Measurements from ENCODE around the gene TDG.

The TDG gene

DNA sequence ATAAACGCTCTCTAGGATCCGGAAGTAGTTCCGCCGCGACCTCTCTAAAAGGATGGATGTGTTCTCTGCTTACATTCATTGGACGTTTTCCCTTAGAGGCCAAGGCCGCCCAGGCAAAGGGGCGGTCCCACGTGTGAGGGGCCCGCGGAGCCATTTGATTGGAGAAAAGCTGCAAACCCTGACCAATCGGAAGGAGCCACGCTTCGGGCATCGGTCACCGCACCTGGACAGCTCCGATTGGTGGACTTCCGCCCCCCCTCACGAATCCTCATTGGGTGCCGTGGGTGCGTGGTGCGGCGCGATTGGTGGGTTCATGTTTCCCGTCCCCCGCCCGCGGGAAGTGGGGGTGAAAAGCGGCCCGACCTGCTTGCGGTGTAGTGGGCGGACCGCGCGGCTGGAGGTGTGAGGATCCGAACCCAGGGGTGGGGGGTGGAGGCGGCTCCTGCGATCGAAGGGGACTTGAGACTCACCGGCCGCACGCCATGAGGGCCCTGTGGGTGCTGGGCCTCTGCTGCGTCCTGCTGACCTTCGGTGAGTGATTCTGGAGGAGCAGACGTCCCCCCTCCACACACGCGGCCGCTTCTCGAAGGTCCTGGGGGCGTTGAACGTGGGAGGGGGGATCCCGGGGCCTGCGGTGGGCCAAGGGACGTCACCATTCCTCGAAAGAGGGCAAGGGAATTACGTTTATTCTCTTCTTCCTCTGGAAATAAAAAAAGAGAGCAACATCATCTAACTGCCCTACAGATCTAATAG lies 35.5 kb upstream of the TDG start, which contains the start of gene HSP90B1:
HSP90B1 (plus strand) TSS at position 377 of the 753 bp plus-strand sequence; CDS start at position 483, 106 bp downstream.
- Histone ChIP-seq H3K79me2 (ENCODE audit: low read length) (peaks cover 55% of the 10 kb centered on the region), H3K4me2 (ENCODE audit: low read length) (peak within 1 kb of the TSS; percentile 84), H2AFZ (ENCODE audit: low read depth, low read length) (peak within 1 kb of the TSS; percentile 91; the same call in 1 of the 2 replicates), H3K27me3 (ENCODE audit: low read depth, low read length) (no peaks in the 10 kb centered on the region), H3K4me3 (ENCODE audit: low read length) (peak within 1 kb of the TSS; percentile 87), H3K27ac (ENCODE audit: low read length) (peak within 1 kb of the TSS; percentile 96), H3K9ac (ENCODE audit: low read length) (peak within 1 kb of the TSS; percentile 98), H3K36me3 (replicated peaks; ENCODE audit: low read depth, low read length) (peaks cover 46% of the 10 kb centered on the region), H3K9me3 (ENCODE audit: insufficient read depth, low read length) (no peaks in the 10 kb centered on the region), H4K20me1 (ENCODE audit: insufficient read depth, low read length) (peaks cover 43% of the 10 kb centered on the region), H3K4me1 (ENCODE audit: low read length) (peaks cover 66% of the 10 kb centered on the region)
- no peak for TF ChIP-seq EZH2phosphoT487 (IDR thresholded peaks at IDR 0.05; ENCODE audit: low read depth)
- TF ChIP-seq, protein P1, sequence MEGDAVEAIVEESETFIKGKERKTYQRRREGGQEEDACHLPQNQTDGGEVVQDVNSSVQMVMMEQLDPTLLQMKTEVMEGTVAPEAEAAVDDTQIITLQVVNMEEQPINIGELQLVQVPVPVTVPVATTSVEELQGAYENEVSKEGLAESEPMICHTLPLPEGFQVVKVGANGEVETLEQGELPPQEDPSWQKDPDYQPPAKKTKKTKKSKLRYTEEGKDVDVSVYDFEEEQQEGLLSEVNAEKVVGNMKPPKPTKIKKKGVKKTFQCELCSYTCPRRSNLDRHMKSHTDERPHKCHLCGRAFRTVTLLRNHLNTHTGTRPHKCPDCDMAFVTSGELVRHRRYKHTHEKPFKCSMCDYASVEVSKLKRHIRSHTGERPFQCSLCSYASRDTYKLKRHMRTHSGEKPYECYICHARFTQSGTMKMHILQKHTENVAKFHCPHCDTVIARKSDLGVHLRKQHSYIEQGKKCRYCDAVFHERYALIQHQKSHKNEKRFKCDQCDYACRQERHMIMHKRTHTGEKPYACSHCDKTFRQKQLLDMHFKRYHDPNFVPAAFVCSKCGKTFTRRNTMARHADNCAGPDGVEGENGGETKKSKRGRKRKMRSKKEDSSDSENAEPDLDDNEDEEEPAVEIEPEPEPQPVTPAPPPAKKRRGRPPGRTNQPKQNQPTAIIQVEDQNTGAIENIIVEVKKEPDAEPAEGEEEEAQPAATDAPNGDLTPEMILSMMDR (IDR thresholded peaks at IDR 0.05; ENCODE audit: low read depth, low read length): no peak

GRCh38 chr12:103930787-103931735 lies 34.6 kb upstream of the TDG start:
- Histone ChIP-seq H3K27ac (ENCODE audit: low read length) (peak overlapping the region; percentile 83), H2AFZ (ENCODE audit: low read depth, low read length) (no peak overlapping the region), H3K27me3 (ENCODE audit: low read depth, low read length) (no peaks in the 10 kb centered on the region), H3K4me2 (ENCODE audit: low read length) (peak overlapping the region; percentile 77), H3K4me1 (ENCODE audit: low read length) (peaks cover 60% of the 10 kb centered on the region), H3K36me3 (replicated peaks; ENCODE audit: low read depth, low read length) (peaks cover 55% of the 10 kb centered on the region), H3K9me3 (ENCODE audit: insufficient read depth, low read length) (no peaks in the 10 kb centered on the region), H4K20me1 (ENCODE audit: insufficient read depth, low read length) (peaks cover 51% of the 10 kb centered on the region), H3K9ac (ENCODE audit: low read length) (peak overlapping the region; percentile 98), H3K4me3 (ENCODE audit: low read length) (peak overlapping the region; percentile 85), H3K79me2 (ENCODE audit: low read length) (peaks cover 63% of the 10 kb centered on the region)
- TF ChIP-seq, protein P1 (IDR thresholded peaks at IDR 0.05; ENCODE audit: low read depth, low read length): no peak
- no peak for TF ChIP-seq EZH2phosphoT487 (IDR thresholded peaks at IDR 0.05; ENCODE audit: low read depth)

DNA sequence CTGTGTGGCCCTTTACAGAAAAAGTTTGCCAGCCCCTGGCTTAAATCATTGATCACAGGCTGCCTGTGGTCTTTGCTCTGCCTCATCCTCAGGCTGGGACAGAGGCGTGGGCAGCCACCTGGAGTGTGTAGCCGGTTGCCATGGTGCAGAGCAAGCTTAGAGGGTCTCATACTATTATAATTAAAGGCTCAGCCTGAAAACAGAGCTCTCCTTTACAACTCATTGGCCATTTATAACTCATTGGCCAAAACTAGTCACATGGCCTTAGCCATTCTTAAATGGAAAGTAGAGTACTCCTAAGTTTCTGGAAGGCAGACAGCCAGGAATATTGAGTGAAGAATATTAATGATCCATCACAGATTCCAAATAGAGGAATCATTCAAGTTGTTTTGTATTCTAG lies 32.4 kb upstream of the TDG start:
- Histone ChIP-seq H3K79me2 (ENCODE audit: low read length) (peaks cover 79% of the 10 kb centered on the region), H3K36me3 (replicated peaks; ENCODE audit: low read depth, low read length) (peaks cover 73% of the 10 kb centered on the region), H3K9me3 (ENCODE audit: insufficient read depth, low read length) (no peaks in the 10 kb centered on the region), H3K9ac (ENCODE audit: low read length) (no peak overlapping the region), H3K4me2 (ENCODE audit: low read length) (peak overlapping the region; percentile 77; the same call in 1 of the 2 replicates), H3K27me3 (ENCODE audit: low read depth, low read length) (no peaks in the 10 kb centered on the region), H3K27ac (ENCODE audit: low read length) (no peak overlapping the region), H4K20me1 (ENCODE audit: insufficient read depth, low read length) (peaks cover 68% of the 10 kb centered on the region), H3K4me3 (ENCODE audit: low read length) (no peak overlapping the region), H2AFZ (ENCODE audit: low read depth, low read length) (no peak overlapping the region), H3K4me1 (ENCODE audit: low read length) (peaks cover 40% of the 10 kb centered on the region)
- no peak for TF ChIP-seq EZH2phosphoT487 (IDR thresholded peaks at IDR 0.05; ENCODE audit: low read depth)
- TF ChIP-seq, protein P1 (IDR thresholded peaks at IDR 0.05; ENCODE audit: low read depth, low read length): no peak

- TF ChIP-seq EZH2phosphoT487 (IDR thresholded peaks at IDR 0.05; ENCODE audit: low read depth): no peak
- TF ChIP-seq, protein P1 (IDR thresholded peaks at IDR 0.05; ENCODE audit: low read depth, low read length): no peak
- H3K9ac ChIP-seq (ENCODE audit: low read length): no peak overlapping the region
- no peak overlapping the region for H3K4me3 ChIP-seq (ENCODE audit: low read length)
- peaks cover 93% of the 10 kb centered on the region for H3K36me3 ChIP-seq (replicated peaks; ENCODE audit: low read depth, low read length)
- H4K20me1 ChIP-seq (ENCODE audit: insufficient read depth, low read length): peaks cover 78% of the 10 kb centered on the region
- H3K27ac ChIP-seq (ENCODE audit: low read length): no peak overlapping the region
- H3K4me1 ChIP-seq (ENCODE audit: low read length): peaks cover 35% of the 10 kb centered on the region
- H3K4me2 ChIP-seq (ENCODE audit: low read length): no peak overlapping the region
- H3K9me3 ChIP-seq (ENCODE audit: insufficient read depth, low read length): no peaks in the 10 kb centered on the region
- no peak overlapping the region for H2AFZ ChIP-seq (ENCODE audit: low read depth, low read length)
- peaks cover 90% of the 10 kb centered on the region for H3K79me2 ChIP-seq (ENCODE audit: low read length)
- H3K27me3 ChIP-seq (ENCODE audit: low read depth, low read length): no peaks in the 10 kb centered on the region
These were observed 29.0 kb upstream of the TDG start for GRCh38 chr12:103936679-103937078.
